Epithelial cell of proximal tubule (primary cell): Measurements from ENCODE around the gene PRRT1B. TPM values are rescaled to one million over a fixed set of nuclear protein-coding genes. Genes with fewer than 3 reads are reported as not detected.

Experiments used
- DNase-seq: peaks from one replicate; pipeline ENCODE4 v3.0.0-alpha.2; 2011; ENCODE audit warnings: low read depth
- H3K4me3 ChIP-seq: 2 replicates; pipeline ENCODE4 v1.5.1; 2011; ENCODE audit warnings: low read depth, mild to moderate bottlenecking, low read length
- total RNA-seq: library from RNA; depleted of rRNA; stranded (reverse); fragments of >200 nt; gene quantifications from 2 replicates; pipeline ENCODE4 v1.2.3, GENCODE V29; 2015
- TF ChIP-seq, protein P1 (sequence below): conservative IDR thresholded peaks from 2 replicates; pipeline ENCODE4 v1.5.1; 2012; ENCODE audit warnings: low read depth, mild to moderate bottlenecking, low read length

Gene PRRT1B
- total RNA-seq, 1 donor from 2014 or later: not detected

DNA sequence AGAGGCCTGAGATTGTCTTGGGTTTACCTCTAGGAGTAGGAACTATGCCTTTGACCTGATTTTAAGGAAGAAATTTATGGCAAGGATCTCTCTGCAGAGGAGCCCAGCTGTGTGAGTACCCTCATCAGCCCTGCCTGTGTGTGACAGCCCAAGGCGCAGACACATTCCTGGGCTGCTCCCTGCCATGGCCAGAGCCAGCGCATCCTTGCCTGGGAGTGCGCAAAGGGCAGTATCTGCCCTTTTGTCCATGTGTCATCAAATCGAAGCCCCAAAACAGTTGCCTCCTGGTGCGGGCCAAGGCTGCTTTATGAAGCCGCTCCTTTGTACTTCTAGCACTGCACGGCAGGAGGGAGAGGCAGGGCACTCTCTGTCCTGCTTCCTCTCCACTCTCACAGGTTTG, 51.9 kb downstream of the PRRT1B start:
- TF ChIP-seq, protein P1, sequence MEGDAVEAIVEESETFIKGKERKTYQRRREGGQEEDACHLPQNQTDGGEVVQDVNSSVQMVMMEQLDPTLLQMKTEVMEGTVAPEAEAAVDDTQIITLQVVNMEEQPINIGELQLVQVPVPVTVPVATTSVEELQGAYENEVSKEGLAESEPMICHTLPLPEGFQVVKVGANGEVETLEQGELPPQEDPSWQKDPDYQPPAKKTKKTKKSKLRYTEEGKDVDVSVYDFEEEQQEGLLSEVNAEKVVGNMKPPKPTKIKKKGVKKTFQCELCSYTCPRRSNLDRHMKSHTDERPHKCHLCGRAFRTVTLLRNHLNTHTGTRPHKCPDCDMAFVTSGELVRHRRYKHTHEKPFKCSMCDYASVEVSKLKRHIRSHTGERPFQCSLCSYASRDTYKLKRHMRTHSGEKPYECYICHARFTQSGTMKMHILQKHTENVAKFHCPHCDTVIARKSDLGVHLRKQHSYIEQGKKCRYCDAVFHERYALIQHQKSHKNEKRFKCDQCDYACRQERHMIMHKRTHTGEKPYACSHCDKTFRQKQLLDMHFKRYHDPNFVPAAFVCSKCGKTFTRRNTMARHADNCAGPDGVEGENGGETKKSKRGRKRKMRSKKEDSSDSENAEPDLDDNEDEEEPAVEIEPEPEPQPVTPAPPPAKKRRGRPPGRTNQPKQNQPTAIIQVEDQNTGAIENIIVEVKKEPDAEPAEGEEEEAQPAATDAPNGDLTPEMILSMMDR: no peak
- DNase-seq: no peak
- H3K4me3 ChIP-seq: no peak overlapping the region

DNA sequence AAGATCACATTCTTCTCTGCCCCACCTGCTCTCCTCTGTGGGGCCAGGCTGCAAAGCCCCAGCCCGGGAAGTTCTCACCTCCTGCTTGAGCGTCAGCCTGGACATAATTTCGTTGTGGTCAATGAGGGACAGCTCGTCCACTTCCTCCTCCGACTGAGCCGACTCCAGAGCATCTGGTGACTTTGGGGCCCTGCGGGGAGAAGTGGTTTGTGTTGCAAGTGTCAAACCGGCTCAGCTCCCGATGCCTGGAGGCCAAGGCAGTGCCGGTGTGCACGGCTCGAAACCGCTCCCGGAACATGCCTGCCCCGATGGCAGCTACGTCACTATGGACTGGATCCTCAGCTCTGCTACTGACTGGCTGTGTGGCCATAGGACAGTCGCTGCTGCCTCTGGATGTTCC, 52.8 kb downstream of the PRRT1B start:
- H3K4me3 ChIP-seq: no peak overlapping the region
- no peak for DNase-seq
- TF ChIP-seq, protein P1: no peak

DNA sequence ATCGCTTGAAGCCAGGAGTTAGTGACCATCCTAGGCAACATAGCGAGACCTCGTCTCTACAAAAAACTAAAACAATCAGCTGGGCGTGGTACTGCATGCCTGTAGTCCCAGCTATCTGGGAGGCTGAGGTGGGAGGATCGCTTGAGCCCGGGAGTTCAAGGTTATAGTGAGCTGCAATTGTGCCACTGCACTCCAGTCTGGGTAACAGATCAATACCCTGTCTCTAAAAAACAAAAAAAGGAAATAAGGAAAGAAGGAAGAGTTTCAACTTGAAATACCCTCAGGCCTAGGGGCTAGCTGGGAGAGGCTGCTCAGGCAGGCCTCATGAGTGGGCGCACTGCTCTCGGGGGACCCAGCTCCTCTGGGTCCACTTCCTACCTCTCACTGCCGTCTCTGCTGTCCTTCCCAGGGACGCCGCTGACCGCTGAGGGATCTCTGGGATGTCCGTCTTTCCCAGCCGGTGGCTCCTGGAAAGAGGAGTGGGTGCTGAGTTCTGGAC, 56.4 kb downstream of the PRRT1B start:
- TF ChIP-seq, protein P1: no peak
- no peak for DNase-seq
- no peak overlapping the region for H3K4me3 ChIP-seq

DNA sequence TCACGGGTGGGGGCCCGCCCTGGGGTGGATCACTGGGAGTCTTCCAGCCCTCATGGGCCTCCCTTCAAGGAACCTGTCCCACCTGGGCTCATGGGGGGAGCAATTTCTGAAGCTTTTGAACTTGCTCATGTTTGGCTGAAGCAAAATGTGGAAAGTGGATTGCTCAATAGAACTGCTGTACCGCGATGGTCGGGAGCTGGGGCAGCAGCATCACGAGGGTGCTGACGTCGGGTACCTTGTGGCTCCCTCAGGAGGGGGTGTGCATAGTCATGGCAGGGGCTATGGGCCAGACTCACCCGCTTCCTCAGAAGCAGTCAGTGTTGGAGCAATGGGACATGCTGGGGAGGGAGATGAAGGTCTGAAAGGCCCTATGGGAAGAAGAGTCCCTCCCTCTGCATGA, 57.9 kb downstream of the PRRT1B start:
- DNase-seq: no peak
- TF ChIP-seq, protein P1: no peak
- H3K4me3 ChIP-seq: no peak overlapping the region

DNA sequence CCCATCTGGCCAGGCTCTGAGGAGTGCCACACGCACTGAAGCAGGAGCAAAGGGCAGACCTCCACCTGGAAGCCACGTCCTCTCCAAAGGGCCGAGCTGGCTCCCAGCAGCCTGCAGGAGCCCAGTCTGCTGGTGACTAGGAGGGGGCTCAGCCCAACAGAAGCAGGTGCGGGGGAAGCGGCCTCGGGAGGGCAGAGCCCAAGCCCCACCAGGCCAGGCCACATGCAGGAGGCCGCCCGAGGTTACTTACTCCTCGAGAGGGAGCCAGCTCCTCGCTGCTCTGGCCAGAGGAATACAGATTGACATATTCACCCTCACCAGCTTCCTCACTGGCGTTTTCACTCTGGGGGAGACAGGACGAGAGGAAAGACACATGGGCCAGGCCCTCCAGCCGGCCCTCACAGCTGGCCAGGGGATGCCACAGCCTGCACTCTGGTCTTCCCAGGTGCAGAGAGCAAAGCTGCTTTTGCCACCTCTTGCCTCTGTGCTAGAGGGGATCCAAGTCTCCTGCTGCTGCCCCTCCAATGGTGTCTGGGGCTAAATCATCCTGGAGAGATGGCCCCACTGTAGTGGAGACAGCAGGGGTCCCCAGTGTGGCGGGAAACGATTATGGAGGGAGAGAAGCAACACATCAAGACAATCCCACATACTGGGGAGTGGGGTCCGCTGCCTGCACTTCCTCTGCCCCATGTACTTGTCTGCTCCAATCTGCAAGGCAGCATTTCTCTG, 58.6 kb downstream of the PRRT1B start:
- no peak overlapping the region for H3K4me3 ChIP-seq
- no peak for DNase-seq
- TF ChIP-seq, protein P1: no peak

DNA sequence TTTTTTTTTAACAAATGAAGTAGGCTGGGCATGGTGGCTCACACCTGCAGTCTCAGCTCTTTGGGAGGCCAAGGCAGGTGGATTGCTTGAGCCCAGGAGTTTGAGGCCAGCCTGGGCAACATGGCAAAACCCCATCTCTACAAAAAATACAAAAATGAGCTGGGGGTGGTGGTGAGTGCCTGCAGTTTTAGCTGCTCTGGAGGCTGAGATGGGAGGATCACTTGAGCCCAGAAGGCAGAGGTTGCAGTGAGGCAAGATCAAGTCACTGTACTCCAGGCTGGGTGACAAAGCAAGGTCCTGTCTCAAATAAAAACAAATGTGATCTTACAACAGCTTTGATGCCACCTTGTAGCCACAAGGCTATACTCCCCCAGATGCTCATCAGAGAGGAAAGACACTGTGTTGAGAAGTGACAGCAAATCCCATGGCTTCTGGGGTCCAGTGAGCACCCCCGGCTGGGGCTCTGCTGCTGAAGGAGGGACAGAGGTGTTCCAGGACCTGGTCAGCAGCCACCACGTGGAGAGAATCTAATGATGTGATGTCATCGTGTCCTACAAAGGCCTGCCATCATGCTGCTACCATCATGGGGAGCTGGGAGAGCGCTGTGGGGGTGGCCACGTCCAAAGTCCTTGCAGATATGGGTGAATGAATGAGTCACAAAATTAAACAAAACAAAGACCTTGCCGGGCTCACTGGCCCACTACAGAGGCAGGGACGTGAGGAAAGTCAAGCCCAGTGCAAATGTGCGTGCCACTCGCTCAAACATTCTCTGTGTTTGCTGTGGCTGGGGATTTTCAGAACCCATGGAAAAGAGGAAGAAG, 60.7 kb downstream of the PRRT1B start:
- H3K4me3 ChIP-seq: no peak overlapping the region
- DNase-seq: no peak
- TF ChIP-seq, protein P1: no peak
